ENCODE data around the gene DNM3. TPM values are rescaled to one million over a fixed set of nuclear protein-coding genes. Genes with fewer than 3 reads are reported as not detected.
A peak's percentile ranks its signal among the peaks of the same experiment; 100 is the strongest.

Gene DNM3
- total and polyA plus RNA-seq, 10 of the 15 experiments (the other 5 are each of a cell fraction or from before 2014, with no cell fraction given): 0.03 to 1.5 (median 0.08) TPM; not detected in 3

- TF ChIP-seq IRF5 (IDR thresholded peaks at IDR 0.05; ENCODE audit: borderline replicate concordance): no peak
Measured at GRCh38 chr1:172350856-172351255, 509.6 kb downstream of the DNM3 start (continued).

GRCh38 chr1:172351346-172351745 lies 510.0 kb downstream of the DNM3 start:
- BruUV-seq (replicated peaks): no TSS peak
- Histone ChIP-seq H3K79me2 (ENCODE audit: control insufficient read depth, insufficient read depth, low read length) (no peaks in the 10 kb centered on the region), H3K36me3 (ENCODE audit: control insufficient read depth in 2 of 2, insufficient read depth in 2 of 2, low read length in 1 of 2) (no peaks in the 10 kb centered on the region), H3K4me2 (ENCODE audit: control insufficient read depth, insufficient read depth) (no peak overlapping the region), H3K9ac (ENCODE audit: control insufficient read depth, insufficient read depth, low read length) (no peak overlapping the region), H3K4me3 (no peak overlapping the region), H2AFZ (ENCODE audit: control insufficient read depth, low read depth, low read length) (no peak overlapping the region), H4K20me1 (ENCODE audit: control insufficient read depth, insufficient read depth) (no peaks in the 10 kb centered on the region), H3K27me3 (replicated peaks in 1 of 2; ENCODE audit: control insufficient read depth in 2 of 2, insufficient read depth in 2 of 2, low read length in 1 of 2) (no peaks in the 10 kb centered on the region), H3K4me1 (ENCODE audit: control insufficient read depth, insufficient read depth, low read length) (peaks cover 3% of the 10 kb centered on the region), H3K9me3 (replicated peaks; ENCODE audit: control insufficient read depth, insufficient read depth, low read length) (peaks cover 21% of the 10 kb centered on the region), H3K27ac (ENCODE audit: control insufficient read depth, insufficient read depth) (no peak overlapping the region)
- TF ChIP-seq SUZ12 (IDR thresholded peaks at IDR 0.05; ENCODE audit: unreplicated experiment): no peak
- no peak for TF ChIP-seq MYC (IDR thresholded peaks at IDR 0.05; ENCODE audit: insufficient read depth, insufficient read length, insufficient replicate concordance, low read length, severe bottlenecking)
- no peak for TF ChIP-seq YY1 (IDR thresholded peaks at IDR 0.05; ENCODE audit: low read depth, low read length)
- intact Hi-C loops (cut with micrococcal nuclease; ENCODE audit: unreplicated experiment) (loop anchor here (10.0 kb wide), 1 partner anchor 747 kb away; no protein-coding TSS in a partner anchor), in situ Hi-C loops (cut with MboI) (no loop called here)
- ChIA-PET POLR2A (interaction anchor here (1.1 to 2.6 kb wide), 2 partner anchors 11 to 29 kb away, joined by 4 to 7 read pairs; no protein-coding TSS in a partner anchor), RAD21 (ENCODE audit: unreplicated experiment) (interaction anchor here (1.6 to 13.2 kb wide), 4 partner anchors 10 to 44 kb away, joined by 3 to 407 read pairs (median 200); no protein-coding TSS in a partner anchor), CTCF (interaction anchor here (1.0 to 1.3 kb wide), 2 partner anchors 16 to 48 kb away, joined by 3 to 5 read pairs; no protein-coding TSS in a partner anchor), SMC1A (ENCODE audit: uncharacterized antibody, unreplicated experiment) (interaction anchor here (1.2 to 15.3 kb wide), 6 partner anchors 9 to 173 kb away, joined by 3 to 489 read pairs (median 174); no protein-coding TSS in a partner anchor)
- DNase-seq (ENCODE audit: low read depth, low spot score) (no peak), FAIRE-seq (peak; percentile 66), ATAC-seq (no peak)

All from GM12878 (cell line).